Endothelial cell of umbilical vein (primary cell): Measurements from ENCODE around the gene PTPRD. TPM values are rescaled to one million over a fixed set of nuclear protein-coding genes. Genes with fewer than 3 reads are reported as not detected.

Experiments
- BruUV-seq: library from RNA; stranded (reverse); fragments of 400-500 nt; replicated peaks from 2 replicates; lab custom pipeline; 2021; lab: Mats Ljungman, UMichigan
- CTCF ChIA-PET: fragments of 300-600, 350-600 bp; sonication (Branson Sonifier 250); formaldehyde crosslinking; loops from one replicate; lab custom pipeline; 2021; ENCODE audit warnings: antibody characterized with exemption, inconsistent platforms; lab: Charles Lee
- POLR2A ChIA-PET: fragments of 300-600, 350-600 bp; sonication (Branson Sonifier 250); formaldehyde crosslinking; loops from one replicate; lab custom pipeline; 2021; ENCODE audit warnings: antibody characterized with exemption, inconsistent platforms; lab: Charles Lee
- DNase-seq: peaks from one replicate; pipeline ENCODE4 v3.0.0-alpha.2; 2011; ENCODE audit warnings: low read depth, low spot score
- FAIRE-seq: peaks from 2 replicates; lab custom pipeline; 2011; peaks lifted over from hg19 to GRCh38; lab: Jason Lieb, UNC
- H2AFZ ChIP-seq: 2 replicates; pipeline ENCODE4 v1.6.0; 2012; ENCODE audit warnings: low read depth, low read length, control low read depth, inconsistent platforms
- H3K27ac ChIP-seq: 2 replicates; pipeline ENCODE4 v1.5.1; 2011; ENCODE audit warnings: low read depth, mild to moderate bottlenecking, control low read depth, low read length, moderate library complexity; ENCODE audit not compliant: insufficient read depth
- H3K27me3 ChIP-seq, 2 experiments: 2 replicates each; pipeline versions ENCODE4 v1.6.0 to v1.6.1; 2011; ENCODE audit warnings: low read length in 2 of 2, mixed read lengths in 1 of 2; ENCODE audit not compliant: control insufficient read depth in 2 of 2, insufficient read depth in 2 of 2
- H3K36me3 ChIP-seq, 2 experiments: 2 replicates in 1 of 2; 3 replicates in 1 of 2; pipeline ENCODE4 v1.5.1; 2011; ENCODE audit warnings: low read length in 2 of 2, mild to moderate bottlenecking in 1 of 2, moderate library complexity in 1 of 2; ENCODE audit not compliant: control insufficient read depth in 2 of 2, insufficient read depth in 2 of 2; ENCODE audit errors: extremely low read depth in 1 of 2
- H3K4me1 ChIP-seq: 3 replicates; pipeline ENCODE4 v1.5.1; 2011; ENCODE audit warnings: mild to moderate bottlenecking, low read length; ENCODE audit not compliant: control insufficient read depth, insufficient read depth; ENCODE audit errors: extremely low read depth
- H3K4me2 ChIP-seq: 2 replicates; pipeline ENCODE4 v1.6.1; 2011; ENCODE audit warnings: low read length, control low read depth, mixed read lengths; ENCODE audit not compliant: insufficient read depth
- H3K4me3 ChIP-seq, 3 experiments: fragments of 200-600 bp in 1 of 3; sonication (generic), shearing (Covaris generic) in 1 of 3; replicated peaks in 1 of 3; 2 replicates each; pipeline ENCODE4 v1.5.1; 2011 to 2016; ENCODE audit warnings: control low read depth in 3 of 3, low read length in 3 of 3, mild to moderate bottlenecking in 2 of 3, inconsistent platforms in 1 of 3, low read depth in 1 of 3, moderate library complexity in 1 of 3; ENCODE audit not compliant: insufficient read depth in 1 of 3
- H3K79me2 ChIP-seq: 2 replicates; pipeline ENCODE4 v1.6.0; 2012; ENCODE audit warnings: low read length, inconsistent platforms; ENCODE audit not compliant: control insufficient read depth, insufficient read depth
- H3K9ac ChIP-seq: replicated peaks from 2 replicates; pipeline ENCODE3; 2011; ENCODE audit warnings: low read length, control low read depth; ENCODE audit not compliant: insufficient read depth; ENCODE audit errors: extremely low read depth
- H3K9me1 ChIP-seq: replicated peaks from 3 replicates; pipeline ENCODE4 v1.6.0; 2011; ENCODE audit warnings: mild to moderate bottlenecking, low read length; ENCODE audit not compliant: control insufficient read depth, insufficient read depth; ENCODE audit errors: extremely low read depth
- H3K9me3 ChIP-seq: replicated peaks from 2 replicates; pipeline ENCODE4 v1.5.1; 2012; ENCODE audit warnings: low read length, inconsistent platforms; ENCODE audit not compliant: control insufficient read depth, insufficient read depth
- H4K20me1 ChIP-seq: replicated peaks from 2 replicates; pipeline ENCODE3; 2011; ENCODE audit warnings: mild to moderate bottlenecking, low read length; ENCODE audit not compliant: control insufficient read depth, insufficient read depth; ENCODE audit errors: extremely low read depth
- EZH2 ChIP-seq: IDR thresholded peaks from 2 replicates; pipeline ENCODE4 v1.6.1; 2012; ENCODE audit warnings: borderline replicate concordance, low read depth, mild to moderate bottlenecking, moderate library complexity, low read length, inconsistent platforms; ENCODE audit not compliant: severe bottlenecking
- FOS ChIP-seq: IDR thresholded peaks from 2 replicates; pipeline ENCODE4 v1.6.1; 2011; ENCODE audit warnings: mild to moderate bottlenecking, low read length, moderate library complexity, borderline replicate concordance; ENCODE audit not compliant: insufficient read depth
- GATA2 ChIP-seq: IDR thresholded peaks from 2 replicates; pipeline ENCODE4 v1.7.0; 2011; ENCODE audit warnings: low read depth, mild to moderate bottlenecking, moderate library complexity, mixed read lengths, low read length; ENCODE audit not compliant: insufficient read length, insufficient read depth
- JUN ChIP-seq: IDR thresholded peaks from 2 replicates; pipeline ENCODE4 v1.6.1; 2011; ENCODE audit warnings: borderline replicate concordance, low read depth; ENCODE audit not compliant: insufficient read length, insufficient read depth
- MYC ChIP-seq: IDR thresholded peaks from one replicate; pipeline ENCODE4 v1.6.1; 2011; ENCODE audit warnings: mild to moderate bottlenecking, low read depth, low read length
- POLR2A ChIP-seq: IDR thresholded peaks from 2 replicates; pipeline ENCODE4 v1.6.1; 2012; ENCODE audit warnings: low read depth, mild to moderate bottlenecking, control low read depth, low read length
- POLR2AphosphoS5 ChIP-seq: IDR thresholded peaks from 2 replicates; pipeline ENCODE4 v1.6.1; 2012; ENCODE audit warnings: low read depth, mild to moderate bottlenecking, control low read depth, low read length, moderate library complexity; ENCODE audit not compliant: insufficient read depth
- dilution Hi-C: fragments of 300-500 bp; cut with MboI; formaldehyde crosslinking; loops from one replicate; pipeline ENCODE4 v1.15.0; 2019; ENCODE audit warnings: low sequenced_read_pairs; ENCODE audit not compliant: extremely low pct_ligation_motif_present
- intact Hi-C: fragments of 100-400 bp; cut with micrococcal nuclease; formaldehyde crosslinking; loops from one replicate; pipeline ENCODE4 v1.10.0; 2022
- polyA plus RNA-seq, 4 experiments: library from polyadenylated mRNA; depleted of rRNA in 3 of 4; stranded (reverse) in 3 of 4; unstranded in 1 of 4; fragments of >200 nt; gene quantifications; 2 replicates each; pipeline versions ENCODE4 v1.2.1 to v1.2.3, GENCODE V29; 2011 to 2012; ENCODE audit warnings: missing spikeins in 1 of 4
- total RNA-seq: library from RNA; stranded (reverse); gene quantifications from 2 replicates; pipeline ENCODE4 v1.2.3, GENCODE V29; 2021
- TF ChIP-seq, protein P1 (sequence below), 2 donors: IDR thresholded peaks; 1 replicate in 1 of 2; 2 replicates in 1 of 2; pipeline ENCODE4 v1.5.1; 2011; ENCODE audit warnings: low read length in 2 of 2, mild to moderate bottlenecking in 2 of 2, moderate library complexity in 2 of 2, control low read depth in 1 of 2, inconsistent platforms in 1 of 2, low read depth in 1 of 2; ENCODE audit not compliant: insufficient read depth in 1 of 2; ENCODE audit errors: extremely low read depth in 1 of 2
- TF ChIP-seq, protein P2 (sequence below): IDR thresholded peaks from 2 replicates; pipeline ENCODE4 v1.6.1; 2011; ENCODE audit not compliant: insufficient read depth, insufficient read length

The PTPRD gene
- total and polyA plus RNA-seq, 2 donors (not counting 3 experiments of a cell fraction or from before 2014, with no cell fraction given), result 5.5 to 5.7 TPM

DNA sequence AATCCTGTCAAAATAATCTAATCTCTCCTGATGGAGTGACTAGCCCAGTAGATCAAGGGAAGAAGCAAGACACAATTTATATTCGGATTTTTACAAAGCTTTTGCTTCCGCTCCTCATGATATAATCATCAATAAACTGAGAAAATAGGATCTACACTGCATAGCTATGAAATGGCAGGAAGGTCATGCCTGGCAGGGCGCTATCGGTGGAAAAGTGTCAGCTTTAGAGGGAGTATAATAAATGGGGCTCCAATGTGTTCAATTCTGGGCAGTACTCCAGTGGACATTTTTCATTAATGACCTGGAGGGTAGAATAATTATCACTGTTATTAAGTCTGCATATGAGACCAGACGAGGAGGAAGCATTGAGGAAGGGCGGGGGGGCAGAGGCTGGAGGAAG is 1799.9 kb downstream of the PTPRD start:
- DNase-seq (no peak), FAIRE-seq (no peak)
- CTCF ChIA-PET, result no interaction called here
- BruUV-seq, result no TSS peak
- intact Hi-C loops (no loop called here), dilution Hi-C loops (no loop called here)
- Histone ChIP-seq H4K20me1 (no peaks in the 10 kb centered on the region), H3K4me2 (no peak overlapping the region), H3K9me3 (no peaks in the 10 kb centered on the region), H3K36me3 (no peaks in the 10 kb centered on the region), H3K79me2 (no peaks in the 10 kb centered on the region), H2AFZ (no peak overlapping the region), H3K27me3 (no peaks in the 10 kb centered on the region), H3K9me1 (no peaks in the 10 kb centered on the region), H3K4me1 (no peaks in the 10 kb centered on the region), H3K9ac (no peak overlapping the region), H3K27ac (no peak overlapping the region), H3K4me3 (no peak overlapping the region)
- TF ChIP-seq, protein P1, sequence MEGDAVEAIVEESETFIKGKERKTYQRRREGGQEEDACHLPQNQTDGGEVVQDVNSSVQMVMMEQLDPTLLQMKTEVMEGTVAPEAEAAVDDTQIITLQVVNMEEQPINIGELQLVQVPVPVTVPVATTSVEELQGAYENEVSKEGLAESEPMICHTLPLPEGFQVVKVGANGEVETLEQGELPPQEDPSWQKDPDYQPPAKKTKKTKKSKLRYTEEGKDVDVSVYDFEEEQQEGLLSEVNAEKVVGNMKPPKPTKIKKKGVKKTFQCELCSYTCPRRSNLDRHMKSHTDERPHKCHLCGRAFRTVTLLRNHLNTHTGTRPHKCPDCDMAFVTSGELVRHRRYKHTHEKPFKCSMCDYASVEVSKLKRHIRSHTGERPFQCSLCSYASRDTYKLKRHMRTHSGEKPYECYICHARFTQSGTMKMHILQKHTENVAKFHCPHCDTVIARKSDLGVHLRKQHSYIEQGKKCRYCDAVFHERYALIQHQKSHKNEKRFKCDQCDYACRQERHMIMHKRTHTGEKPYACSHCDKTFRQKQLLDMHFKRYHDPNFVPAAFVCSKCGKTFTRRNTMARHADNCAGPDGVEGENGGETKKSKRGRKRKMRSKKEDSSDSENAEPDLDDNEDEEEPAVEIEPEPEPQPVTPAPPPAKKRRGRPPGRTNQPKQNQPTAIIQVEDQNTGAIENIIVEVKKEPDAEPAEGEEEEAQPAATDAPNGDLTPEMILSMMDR (IDR thresholded peaks at IDR 0.05; ENCODE audit: extremely low read depth in 1 of 2, insufficient read depth in 1 of 2, low read depth in 1 of 2, low read length in 2 of 2), result no peak
- no peak for TF ChIP-seq POLR2AphosphoS5
- TF ChIP-seq, protein P2, sequence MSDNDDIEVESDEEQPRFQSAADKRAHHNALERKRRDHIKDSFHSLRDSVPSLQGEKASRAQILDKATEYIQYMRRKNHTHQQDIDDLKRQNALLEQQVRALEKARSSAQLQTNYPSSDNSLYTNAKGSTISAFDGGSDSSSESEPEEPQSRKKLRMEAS, result no peak
- POLR2A ChIA-PET, result no interaction called here

DNA sequence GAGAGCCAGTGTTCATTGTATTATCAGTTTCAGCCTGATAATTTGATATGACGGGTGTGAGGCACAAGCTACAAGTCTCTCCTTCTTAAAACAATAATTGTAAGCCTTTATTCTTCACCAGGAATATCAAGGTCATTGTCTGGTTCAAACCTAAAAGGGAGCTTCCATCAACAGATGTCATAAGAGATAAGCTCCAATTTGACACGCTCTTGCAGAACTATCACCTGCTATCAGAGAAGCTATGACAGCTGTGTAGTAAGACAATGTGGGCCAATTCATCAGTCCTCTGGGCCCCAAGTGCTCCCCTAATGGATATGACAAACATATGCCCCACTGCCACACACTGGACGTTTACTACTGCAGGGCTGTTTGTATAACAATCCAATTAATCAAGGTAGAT is 1803.1 kb downstream of the PTPRD start:
- H3K27ac ChIP-seq, result no peak overlapping the region
- H3K27me3 ChIP-seq, result no peaks in the 10 kb centered on the region
- no peaks in the 10 kb centered on the region for H3K9me3 ChIP-seq
- POLR2A ChIA-PET, result no interaction called here
- no peak for FAIRE-seq
- no peaks in the 10 kb centered on the region for H3K4me1 ChIP-seq
- H4K20me1 ChIP-seq, result no peaks in the 10 kb centered on the region
- H2AFZ ChIP-seq, result no peak overlapping the region
- no TSS peak for BruUV-seq
- H3K36me3 ChIP-seq, result no peaks in the 10 kb centered on the region
- TF ChIP-seq JUN (no peak), EZH2 (no peak), FOS (no peak), POLR2AphosphoS5 (no peak), POLR2A (no peak), GATA2 (no peak), MYC (no peak)
- TF ChIP-seq, protein P2, result no peak
- TF ChIP-seq, protein P1 (IDR thresholded peaks at IDR 0.05; ENCODE audit: extremely low read depth in 1 of 2, insufficient read depth in 1 of 2, low read depth in 1 of 2, low read length in 2 of 2), result no peak
- H3K4me3 ChIP-seq, result no peak overlapping the region
- no peaks in the 10 kb centered on the region for H3K79me2 ChIP-seq
- no peaks in the 10 kb centered on the region for H3K9me1 ChIP-seq
- CTCF ChIA-PET, result no interaction called here
- intact Hi-C loops, result no loop called here
- no peak overlapping the region for H3K4me2 ChIP-seq
- H3K9ac ChIP-seq, result no peak overlapping the region
- DNase-seq, result no peak
- dilution Hi-C loops, result no loop called here
